Stimulated activated CD4-positive, alpha-beta T cell treated with anti-CD3 and anti-CD28 coated beads, TNF-alpha, amount 100 ng/mL, for 1 hour (primary cell): ENCODE measurements around the gene PYY.
A peak's percentile ranks its signal among the peaks of the same experiment; 100 is the strongest.

Experiments used
- DNase-seq, 3 donors: peaks; one replicate each; pipeline ENCODE4 v3.0.0-alpha.2; 2020; ENCODE audit warnings: low read depth in 3 of 3, low spot score in 1 of 3

Gene PYY

GRCh38 chr17:43917016-43917347 lies 36.8 kb downstream of the PYY start:
- no peak for DNase-seq

- no peak for DNase-seq
Measured at GRCh38 chr17:43916385-43916784, 37.4 kb downstream of the PYY start.

- no peak for DNase-seq
Measured at GRCh38 chr17:43915559-43915958, 38.2 kb downstream of the PYY start.

DNA sequence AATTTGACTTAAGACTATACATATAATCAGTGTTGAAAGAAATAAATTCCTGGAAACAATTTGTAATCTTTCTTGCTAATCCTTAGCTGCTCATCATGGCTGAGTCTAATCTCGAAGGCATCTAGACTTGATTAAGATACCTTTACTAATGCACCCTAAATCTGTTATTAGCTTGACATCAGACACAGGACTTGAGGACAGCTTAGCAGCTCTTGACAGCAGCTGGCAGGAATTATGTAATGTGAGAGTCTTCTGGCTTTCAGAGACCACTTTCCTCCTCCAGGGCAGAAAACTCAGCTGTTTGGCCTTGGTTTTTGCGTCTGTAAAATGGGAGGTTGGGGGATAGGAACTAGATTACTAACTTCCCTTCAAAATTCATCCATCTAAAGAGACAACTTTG lies 39.3 kb downstream of the PYY start:
- no peak for DNase-seq

DNA sequence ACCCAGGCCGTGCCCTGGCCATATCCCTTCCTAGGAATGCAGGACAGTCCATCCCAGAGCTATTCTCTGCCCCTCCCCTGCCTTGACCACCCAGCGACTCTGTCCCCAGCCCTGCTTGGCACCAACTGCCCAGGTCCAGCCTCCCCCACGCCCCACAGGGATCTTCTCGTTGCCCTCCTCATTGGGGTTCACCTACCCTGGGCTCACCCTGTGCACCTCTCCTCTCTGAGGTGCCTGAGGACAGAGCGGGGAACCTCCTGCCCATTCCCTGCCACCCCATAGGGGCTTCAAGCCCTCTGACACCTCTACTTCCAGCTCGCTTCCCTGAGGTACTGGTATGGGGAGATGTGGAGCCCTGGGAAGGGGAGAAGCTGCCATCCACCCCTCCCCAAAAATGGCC lies 40.2 kb downstream of the PYY start:
- DNase-seq: no peak

- DNase-seq: no peak
Measured at GRCh38 chr17:43912635-43913304, 41.0 kb downstream of the PYY start.

GRCh38 chr17:43911904-43912303 lies 41.8 kb downstream of the PYY start:
- no peak for DNase-seq

- no peak for DNase-seq
Measured at GRCh38 chr17:43909537-43910231, 44.1 kb downstream of the PYY start.

- DNase-seq: peak in 1 of 3 donors; percentile 43
Measured at GRCh38 chr17:43907998-43908721, 45.6 kb downstream of the PYY start.

GRCh38 chr17:43907425-43907981 lies 46.2 kb downstream of the PYY start, which contains the start of gene MPP2:
Gene MPP2, minus strand, starts transcription at chr17:43907536. Its CDS starts 3,076 bp downstream, at chr17:43904460.
- peak in 1 of 3 donors; percentile 32 for DNase-seq

GRCh38 chr17:43906951-43907424 lies 46.8 kb downstream of the PYY start:
- no peak for DNase-seq

DNA sequence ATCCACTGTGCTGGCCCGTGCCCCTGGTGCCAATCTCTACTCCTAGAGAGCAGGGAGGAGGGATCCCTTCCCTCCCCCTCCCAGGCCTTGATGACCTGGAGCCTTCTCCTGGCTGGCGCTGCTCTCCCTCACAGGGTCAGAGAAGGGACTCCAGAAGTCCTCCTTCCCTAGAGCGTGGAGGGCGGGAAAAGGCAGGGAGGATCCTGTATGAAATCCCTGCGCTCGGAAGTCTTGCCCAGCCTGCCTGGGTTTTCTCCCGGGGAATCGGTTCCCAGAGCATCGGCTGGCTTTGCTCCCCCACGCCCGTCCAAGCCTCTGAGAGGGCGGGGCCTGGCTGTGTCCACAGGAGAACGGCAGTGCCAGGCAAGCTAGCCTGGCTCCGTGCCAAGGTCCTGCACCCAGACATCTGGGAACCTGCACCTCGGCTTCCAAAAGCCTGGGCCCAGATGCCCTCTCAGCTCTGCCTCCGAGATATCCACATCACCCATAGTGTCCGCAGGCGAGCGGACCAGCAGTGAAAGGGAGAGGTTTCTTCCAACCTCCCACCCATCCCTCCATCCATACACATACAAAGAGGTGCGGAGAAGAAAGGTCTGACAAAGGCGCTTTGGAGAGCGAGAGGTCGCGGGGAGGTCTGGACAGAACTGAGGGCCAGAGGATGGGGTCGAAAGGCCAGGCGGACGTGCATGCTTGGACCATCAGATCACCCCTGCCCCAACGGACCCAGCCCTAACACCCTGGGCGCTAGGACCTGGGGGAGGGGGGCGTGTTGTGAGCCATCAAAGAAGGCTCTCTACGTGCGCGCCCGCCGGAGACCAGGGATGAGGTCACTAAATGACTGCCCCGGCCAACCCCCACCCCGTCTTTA lies 47.5 kb downstream of the PYY start:
- no peak for DNase-seq

DNA sequence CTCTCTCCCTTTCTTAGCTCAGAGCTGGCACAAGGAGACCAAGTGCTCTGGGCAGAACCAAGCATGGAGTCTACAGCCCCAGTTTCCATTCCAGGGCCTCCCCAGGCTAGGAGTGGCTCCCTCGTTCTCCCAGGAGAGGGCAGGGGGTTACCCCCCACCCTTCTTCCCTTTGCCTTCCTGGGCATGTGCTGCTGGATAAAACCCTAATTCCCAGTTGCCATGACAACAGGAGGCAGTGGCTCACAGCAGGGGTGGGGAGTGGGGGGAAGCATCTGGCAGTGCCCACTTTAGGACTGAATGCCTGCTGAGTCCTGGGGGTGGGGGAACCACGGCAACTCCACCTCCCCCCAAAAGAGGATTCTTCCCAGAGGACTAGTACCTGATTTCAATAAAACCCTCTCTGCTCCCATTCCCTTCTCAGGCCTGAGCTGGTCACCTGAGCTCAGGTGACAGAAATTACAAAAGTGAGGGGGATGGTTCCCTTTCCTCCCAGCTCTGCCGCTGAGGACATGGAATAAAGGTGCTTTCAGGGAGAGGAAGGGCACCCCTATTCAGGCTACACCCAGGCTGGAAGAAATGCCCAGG lies 48.2 kb downstream of the PYY start:
- DNase-seq: no peak
